B cell (primary cell): ENCODE results near the gene CAPN9. TPM values are rescaled to one million over a fixed set of nuclear protein-coding genes. Genes with fewer than 3 reads are reported as not detected.

Experiments
- ATAC-seq: fragments of 200-7000 bp; cut with Tn5 transposase; one replicate; pipeline ENCODE4 v1.10.0; 2021; ENCODE audit warnings: low read depth, mild to moderate bottlenecking, moderate number of reproducible peaks, moderate library complexity
- CTCF ChIA-PET: fragments of 350-600 bp; sonication (Branson Sonifier 250); formaldehyde crosslinking; loops from one replicate; lab custom pipeline; 2021; ENCODE audit warnings: antibody characterized with exemption, inconsistent platforms; lab: Charles Lee
- POLR2A ChIA-PET: fragments of 350-600 bp; sonication (Branson Sonifier 250); formaldehyde crosslinking; loops from one replicate; lab custom pipeline; 2021; ENCODE audit warnings: antibody characterized with exemption; lab: Charles Lee
- DNase-seq: peaks from one replicate; pipeline ENCODE4 v3.0.0; 2013
- H2AFZ ChIP-seq: 2 replicates; pipeline ENCODE4 v1.6.1; 2012; ENCODE audit warnings: mild to moderate bottlenecking, low read depth, low read length; ENCODE audit not compliant: insufficient read depth, poor library complexity, severe bottlenecking
- H3K27ac ChIP-seq, 2 donors: 1 replicate in 1 of 2; 2 replicates in 1 of 2; pipeline ENCODE4 v1.5.1; 2012 to 2013; ENCODE audit warnings: low read length in 2 of 2, mild to moderate bottlenecking in 2 of 2, moderate library complexity in 1 of 2
- H3K27me3 ChIP-seq, 4 experiments: fragments of 200-600 bp in 1 of 4; sonication (generic) in 1 of 4; replicated peaks in 1 of 4; 1 replicate in 2 of 4; 2 replicates in 2 of 4; pipeline versions ENCODE4 v1.6.1 to v1.7.0; 2013 to 2016; ENCODE audit warnings: low read length in 3 of 4, mild to moderate bottlenecking in 2 of 4, mixed read lengths in 1 of 4, moderate library complexity in 1 of 4; ENCODE audit not compliant: insufficient read depth in 4 of 4, control insufficient read depth in 3 of 4; ENCODE audit errors: control extremely low read depth in 1 of 4
- H3K36me3 ChIP-seq, 2 experiments: replicated peaks in 1 of 2; 1 replicate in 1 of 2; 2 replicates in 1 of 2; pipeline versions ENCODE4 v1.6.1 to v1.7.1; 2013; ENCODE audit warnings: low read length in 1 of 2; ENCODE audit not compliant: insufficient read depth in 2 of 2, control insufficient read depth in 1 of 2; ENCODE audit errors: control extremely low read depth in 1 of 2, extremely low read depth in 1 of 2
- H3K4me1 ChIP-seq, 2 donors: fragments of 200-600 bp in 1 of 2; sonication (generic) in 1 of 2; 1 replicate in 1 of 2; 2 replicates in 1 of 2; pipeline versions ENCODE4 v1.5.1 to v1.6.1; 2013 to 2017; ENCODE audit warnings: low read length in 2 of 2; ENCODE audit not compliant: control insufficient read depth in 2 of 2, insufficient read depth in 2 of 2
- H3K4me2 ChIP-seq: replicated peaks from 2 replicates; pipeline ENCODE3; 2012; ENCODE audit warnings: mild to moderate bottlenecking, low read depth, low read length; ENCODE audit not compliant: poor library complexity, severe bottlenecking
- H3K4me3 ChIP-seq, 5 experiments: fragments of 200-600 bp in 1 of 5; sonication (generic) in 1 of 5; 1 replicate in 3 of 5; 2 replicates in 2 of 5; pipeline versions ENCODE4 v1.5.1 to v1.7.0; 2011 to 2016; ENCODE audit warnings: low read length in 4 of 5, mild to moderate bottlenecking in 4 of 5, low read depth in 2 of 5, control low read depth in 1 of 5, moderate library complexity in 1 of 5; ENCODE audit not compliant: insufficient read depth in 1 of 5; ENCODE audit errors: control extremely low read depth in 1 of 5, extremely low read depth in 1 of 5
- H3K79me2 ChIP-seq: fragments of 200-600 bp; sonication (generic); one replicate; pipeline ENCODE4 v1.6.0; 2016; ENCODE audit warnings: low read length; ENCODE audit not compliant: control insufficient read depth, insufficient read depth
- H3K9ac ChIP-seq: fragments of 200-600 bp; sonication (generic); 2 replicates; pipeline ENCODE4 v1.6.1; 2017; ENCODE audit warnings: mild to moderate bottlenecking, low read length, moderate library complexity
- H3K9me3 ChIP-seq, 3 donors: one replicate each; pipeline versions ENCODE4 v1.6.1 to v1.7.1; 2013; ENCODE audit warnings: low read length in 2 of 3; ENCODE audit not compliant: control insufficient read depth in 2 of 3, insufficient read depth in 1 of 3; ENCODE audit errors: control extremely low read depth in 1 of 3
- H4K20me1 ChIP-seq: 2 replicates; pipeline ENCODE4 v1.6.0; 2012; ENCODE audit warnings: mild to moderate bottlenecking, low read length; ENCODE audit not compliant: insufficient read depth, control insufficient read depth, poor library complexity, severe bottlenecking
- H3K27ac Mint-ChIP-seq: one replicate; pipeline ENCODE4 v1.8.0; 2021; ENCODE audit warnings: mixed read lengths
- H3K27me3 Mint-ChIP-seq: one replicate; pipeline ENCODE4 v1.8.0; 2021; ENCODE audit warnings: mixed read lengths
- H3K4me1 Mint-ChIP-seq: one replicate; pipeline ENCODE4 v1.8.0; 2021; ENCODE audit warnings: mixed read lengths
- H3K4me3 Mint-ChIP-seq: one replicate; pipeline ENCODE4 v1.8.0; 2021; ENCODE audit warnings: mixed read lengths
- H3K9me3 Mint-ChIP-seq: one replicate; pipeline ENCODE4 v1.8.0; 2022; ENCODE audit warnings: mixed read lengths; ENCODE audit not compliant: insufficient read depth
- EZH2 ChIP-seq: IDR thresholded peaks from 2 replicates; pipeline ENCODE4 v1.6.1; 2012; ENCODE audit warnings: borderline replicate concordance, low read depth, mild to moderate bottlenecking, moderate library complexity, low read length; ENCODE audit not compliant: insufficient read depth, poor library complexity, severe bottlenecking
- WGBS: methylation state at CpG from one replicate; pipeline ENCODE4 v1.1.5; 2013; ENCODE audit warnings: missing lambda C conversion rate; ENCODE audit not compliant: insufficient coverage; 5-methylcytosine and 5-hydroxymethylcytosine counted together
- intact Hi-C: fragments of 100-400 bp; cut with micrococcal nuclease; formaldehyde crosslinking; loops from one replicate; pipeline ENCODE4 v1.10.0; 2022
- polyA plus RNA-seq: library from polyadenylated mRNA; depleted of rRNA; stranded (reverse); fragments of >200 nt; gene quantifications from 2 replicates; pipeline ENCODE4 v1.2.3, GENCODE V29; 2012
- total RNA-seq, 2 donors: library from RNA; stranded (reverse); fragments of 120-200 nt in 1 of 2; gene quantifications; 1 replicate in 1 of 2; 2 replicates in 1 of 2; pipeline versions ENCODE4 v1.2.3 to v1.2.4, GENCODE V29; 2013 to 2022
- TF ChIP-seq, protein P1 (sequence below): fragments of 200-600 bp; IDR thresholded peaks from one replicate; pipeline ENCODE4 v1.8.0; 2022; ENCODE audit warnings: antibody characterized with exemption, mild to moderate bottlenecking

Gene CAPN9
- total and polyA plus RNA-seq, 2 donors (not counting 1 experiment from before 2014, with no cell fraction given), result not detected

DNA sequence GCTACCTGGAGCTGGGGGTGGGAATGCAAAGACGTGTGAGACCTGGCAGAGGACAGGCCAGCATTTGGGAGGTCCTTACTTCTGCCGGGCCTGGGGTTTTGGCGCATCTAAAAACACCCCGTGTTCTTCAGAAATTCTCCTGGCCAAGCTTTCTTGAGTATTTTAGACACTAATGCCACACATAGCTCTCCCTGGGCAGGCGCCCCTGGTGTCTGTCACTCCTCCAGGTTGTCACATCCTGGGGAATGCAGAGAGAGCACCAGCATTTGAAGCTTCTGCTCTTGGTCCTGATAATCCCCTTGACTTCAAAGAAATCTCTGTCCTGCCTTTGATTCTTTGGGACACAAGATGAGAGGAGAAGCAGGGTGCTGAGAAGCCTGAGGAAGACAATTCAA lies 6.0 kb downstream of the CAPN9 start:
- Histone ChIP-seq H3K9ac (no peak overlapping the region), H3K27me3 (peaks cover 0 to 9% (median 0%) of the 10 kb centered on the region in 4 experiments), H3K36me3 (no peaks in the 10 kb centered on the region), H3K79me2 (no peaks in the 10 kb centered on the region), H3K4me3 (no peak overlapping the region), H3K4me1 (peaks cover 9 to 13% of the 10 kb centered on the region in 2 donors), H2AFZ (peak overlapping the region; percentile 28), H3K4me2 (peak overlapping the region; percentile 59), H3K9me3 (no peaks in the 10 kb centered on the region), H3K27ac (no peak overlapping the region), H4K20me1 (no peaks in the 10 kb centered on the region)
- peaks cover 14% of the 10 kb centered on the region for H3K27me3 Mint-ChIP-seq
- intact Hi-C loops, result no loop called here
- ChIA-PET POLR2A (no interaction called here), CTCF (no interaction called here)
- 92% methylated on average over 5 of the region's 5 CpGs for WGBS
- H3K27ac Mint-ChIP-seq, result no peak overlapping the region
- H3K4me1 Mint-ChIP-seq, result peaks cover 23% of the 10 kb centered on the region
- H3K9me3 Mint-ChIP-seq, result no peaks in the 10 kb centered on the region
- DNase-seq (no peak), ATAC-seq (no peak)
- no peak overlapping the region for H3K4me3 Mint-ChIP-seq
- TF ChIP-seq, protein P1, sequence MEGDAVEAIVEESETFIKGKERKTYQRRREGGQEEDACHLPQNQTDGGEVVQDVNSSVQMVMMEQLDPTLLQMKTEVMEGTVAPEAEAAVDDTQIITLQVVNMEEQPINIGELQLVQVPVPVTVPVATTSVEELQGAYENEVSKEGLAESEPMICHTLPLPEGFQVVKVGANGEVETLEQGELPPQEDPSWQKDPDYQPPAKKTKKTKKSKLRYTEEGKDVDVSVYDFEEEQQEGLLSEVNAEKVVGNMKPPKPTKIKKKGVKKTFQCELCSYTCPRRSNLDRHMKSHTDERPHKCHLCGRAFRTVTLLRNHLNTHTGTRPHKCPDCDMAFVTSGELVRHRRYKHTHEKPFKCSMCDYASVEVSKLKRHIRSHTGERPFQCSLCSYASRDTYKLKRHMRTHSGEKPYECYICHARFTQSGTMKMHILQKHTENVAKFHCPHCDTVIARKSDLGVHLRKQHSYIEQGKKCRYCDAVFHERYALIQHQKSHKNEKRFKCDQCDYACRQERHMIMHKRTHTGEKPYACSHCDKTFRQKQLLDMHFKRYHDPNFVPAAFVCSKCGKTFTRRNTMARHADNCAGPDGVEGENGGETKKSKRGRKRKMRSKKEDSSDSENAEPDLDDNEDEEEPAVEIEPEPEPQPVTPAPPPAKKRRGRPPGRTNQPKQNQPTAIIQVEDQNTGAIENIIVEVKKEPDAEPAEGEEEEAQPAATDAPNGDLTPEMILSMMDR, result no peak
- TF ChIP-seq EZH2, result no peak

DNA sequence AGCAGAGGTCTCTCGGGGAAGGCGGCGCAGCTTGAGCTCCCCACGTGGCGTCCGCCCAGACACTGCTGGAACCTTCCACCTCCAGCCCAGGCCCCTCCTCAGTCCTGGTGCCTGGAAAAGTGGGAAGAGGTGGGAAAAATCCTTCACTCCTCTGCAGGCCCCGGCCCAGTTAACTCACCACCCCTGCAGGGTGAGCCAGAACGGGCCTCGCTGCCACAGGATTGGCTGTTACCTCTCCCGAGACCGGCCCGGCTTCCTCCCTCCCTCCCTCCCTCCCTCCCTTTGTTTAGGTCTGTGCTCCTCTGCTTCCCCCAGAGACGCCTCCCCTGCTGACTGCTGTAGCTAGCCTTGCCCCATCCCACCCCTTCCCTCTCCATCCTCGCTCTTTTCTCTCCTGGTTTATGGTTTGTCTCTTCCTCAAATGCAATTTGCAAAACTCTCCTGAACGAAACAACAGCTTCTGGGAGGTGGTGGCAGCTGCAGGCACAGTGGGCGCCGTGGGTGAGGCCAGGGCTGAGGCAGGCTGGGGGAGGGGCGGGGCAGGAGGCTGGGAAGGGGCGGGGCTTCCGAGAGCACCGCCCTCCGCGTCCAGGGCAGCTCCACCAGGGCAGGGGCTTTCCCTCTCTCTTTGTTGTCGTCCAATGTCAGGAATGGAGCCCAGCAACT lies 6.5 kb downstream of the CAPN9 start:
- POLR2A ChIA-PET, result no interaction called here
- Histone ChIP-seq H3K9me3 (no peaks in the 10 kb centered on the region), H2AFZ (peak overlapping the region; percentile 28), H3K79me2 (no peaks in the 10 kb centered on the region), H3K4me1 (peaks cover 9 to 10% of the 10 kb centered on the region in 2 donors), H3K36me3 (no peaks in the 10 kb centered on the region), H4K20me1 (no peaks in the 10 kb centered on the region), H3K27me3 (peaks cover 0 to 13% (median 0%) of the 10 kb centered on the region in 4 experiments), H3K4me2 (peak overlapping the region; percentile 59), H3K9ac (no peak overlapping the region), H3K4me3 (no peak overlapping the region), H3K27ac (no peak overlapping the region)
- H3K27me3 Mint-ChIP-seq, result peaks cover 16% of the 10 kb centered on the region
- TF ChIP-seq EZH2, result no peak
- TF ChIP-seq, protein P1, result no peak
- no peak overlapping the region for H3K27ac Mint-ChIP-seq
- DNase-seq (peak; percentile 19), ATAC-seq (peak; percentile 48)
- peaks cover 21% of the 10 kb centered on the region for H3K4me1 Mint-ChIP-seq
- no peak overlapping the region for H3K4me3 Mint-ChIP-seq
- CTCF ChIA-PET, result no interaction called here
- 3% methylated on average over 9 of the region's 24 CpGs for WGBS
- intact Hi-C loops, result no loop called here
- H3K9me3 Mint-ChIP-seq, result no peaks in the 10 kb centered on the region
